Stomach (tissue), 9 donors: ENCODE measurements around the gene PLEKHM3. TPM values are rescaled to one million over a fixed set of nuclear protein-coding genes. Genes with fewer than 3 reads are reported as not detected.

Source experiments
- DNase-seq, 2 donors: peaks; one replicate each; pipeline versions ENCODE4 v3.0.0 to v3.0.0-alpha.2; 2013 to 2019
- H3K27ac ChIP-seq, 5 donors: fragments of 200-600 bp in 4 of 5; sonication (generic) in 4 of 5; one replicate each; pipeline ENCODE4 v1.5.1; 2013 to 2019; ENCODE audit warnings: mild to moderate bottlenecking in 1 of 5, moderate library complexity in 1 of 5
- H3K27me3 ChIP-seq, 3 donors: fragments of 200-600 bp; sonication (generic); one replicate each; pipeline ENCODE4 v1.5.1; 2017 to 2019; ENCODE audit warnings: mixed run types in 1 of 3
- H3K36me3 ChIP-seq, 4 donors: fragments of 200-600 bp; sonication (generic); 1 replicate in 3 of 4; 2 replicates in 1 of 4; pipeline ENCODE4 v1.5.1; 2016 to 2019
- H3K4me1 ChIP-seq, 4 donors: fragments of 200-600 bp; sonication (generic); one replicate each; pipeline ENCODE4 v1.5.1; 2016 to 2019
- H3K4me3 ChIP-seq, 4 donors: fragments of 200-600 bp; sonication (generic) in 3 of 4; one replicate each; pipeline ENCODE4 v1.5.1; 2016 to 2019; ENCODE audit warnings: mild to moderate bottlenecking in 1 of 4
- H3K9me3 ChIP-seq, 4 donors: fragments of 200-600 bp; sonication (generic); one replicate each; pipeline ENCODE4 v1.5.1; 2016 to 2019
- CTCF ChIP-seq, 7 experiments: fragments of 450-650 bp in 4 of 7; fragments of 200-600 bp in 3 of 7; sonication (generic) in 3 of 7; IDR thresholded peaks; one replicate each; pipeline ENCODE4 v1.5.1; 2016 to 2019; ENCODE audit warnings: antibody characterized with exemption in 7 of 7, control low read depth in 2 of 7, mild to moderate bottlenecking in 1 of 7
- EP300 ChIP-seq: sonication (generic); formaldehyde crosslinking; IDR thresholded peaks from one replicate; pipeline ENCODE4 v1.6.1; 2017; ENCODE audit warnings: antibody characterized with exemption
- POLR2A ChIP-seq, 4 donors: fragments of 450-650 bp; IDR thresholded peaks; one replicate each; pipeline ENCODE4 v1.6.1; 2016; ENCODE audit warnings: antibody characterized with exemption in 4 of 4, control low read depth in 2 of 4, mild to moderate bottlenecking in 1 of 4, moderate library complexity in 1 of 4
- POLR2AphosphoS5 ChIP-seq, 3 donors: sonication (generic); formaldehyde crosslinking; IDR thresholded peaks; one replicate each; pipeline ENCODE4 v1.6.1; 2016; ENCODE audit warnings: antibody characterized with exemption in 3 of 3
- WGBS, 5 donors: extraction: QIAGEN DNeasy Blood & Tissue Kit in 3 of 5; methylation state at CpG; one replicate each; pipeline versions ENCODE4 v1.1.5 to v1.1.7; 2013 to 2018; 5-methylcytosine and 5-hydroxymethylcytosine counted together
- intact Hi-C: fragments of 100-400 bp; cut with DNase I; formaldehyde crosslinking; loops from one replicate; pipeline ENCODE4 v1.15.1; 2023; ENCODE audit warnings: low total_unique reads
- polyA plus RNA-seq, 3 donors: library from polyadenylated mRNA; stranded (reverse); fragments of 200-250 nt; gene quantifications; one replicate each; pipeline ENCODE4 v1.2.3, GENCODE V29; 2013
- total RNA-seq, 5 donors: library from RNA; depleted of rRNA; stranded (reverse); fragments of >200 nt; gene quantifications; one replicate each; pipeline versions ENCODE4 v1.1.0 to v1.2.3, GENCODE V29; 2014 to 2016
- donor health status: healthy with polysubstance abuse.
- donor health status: Bipolar disorder and iron deficiency.
- donor health status: healthy.

PLEKHM3 gene
- total and polyA plus RNA-seq, 8 donors: 2.1 to 35.1 (median 5.4) TPM

- no peak overlapping the region for H3K4me3 ChIP-seq
- H3K4me1 ChIP-seq: peaks cover 0 to 12% (median 8%) of the 10 kb centered on the region in 4 donors
- H3K27ac ChIP-seq: no peak overlapping the region
- TF ChIP-seq EP300: no peak
- no peak for TF ChIP-seq POLR2AphosphoS5 (IDR thresholded peaks at IDR 0.05)
- no peak for TF ChIP-seq POLR2A (IDR thresholded peaks at IDR 0.05)
- H3K27me3 ChIP-seq: no peaks in the 10 kb centered on the region
- H3K9me3 ChIP-seq: no peaks in the 10 kb centered on the region
- DNase-seq: no peak
- intact Hi-C loops: no loop called here
- H3K36me3 ChIP-seq: no peaks in the 10 kb centered on the region
- WGBS, 5 donors: 87 to 100% (median 92%) methylated on average over 1 of the region's 1 CpG
Observed at GRCh38 chr2:207867905-207868304, 157.4 kb downstream of the PLEKHM3 start.

GRCh38 chr2:207867056-207867455 is 158.3 kb downstream of the PLEKHM3 start:
- Histone ChIP-seq H3K27ac (no peak overlapping the region), H3K27me3 (no peaks in the 10 kb centered on the region), H3K9me3 (no peaks in the 10 kb centered on the region), H3K4me3 (no peak overlapping the region), H3K4me1 (peaks cover 0 to 12% (median 8%) of the 10 kb centered on the region in 4 donors), H3K36me3 (no peaks in the 10 kb centered on the region)
- no peak for DNase-seq
- intact Hi-C loops: no loop called here
- TF ChIP-seq CTCF (IDR thresholded peaks at IDR 0.05) (no peak), POLR2AphosphoS5 (IDR thresholded peaks at IDR 0.05) (no peak), POLR2A (IDR thresholded peaks at IDR 0.05) (no peak), EP300 (no peak)
- 78 to 86% (median 81%) methylated on average over 3 of the region's 3 CpGs for WGBS, 5 donors

- Histone ChIP-seq H3K4me3 (no peak overlapping the region), H3K4me1 (peaks cover 4 to 12% (median 7%) of the 10 kb centered on the region in 4 donors), H3K36me3 (peaks cover 0 to 8% (median 2%) of the 10 kb centered on the region in 4 donors), H3K27me3 (no peaks in the 10 kb centered on the region), H3K9me3 (no peaks in the 10 kb centered on the region), H3K27ac (no peak overlapping the region)
- WGBS, 5 donors: 91 to 96% (median 94%) methylated on average over 5 of the region's 5 CpGs
- TF ChIP-seq CTCF (IDR thresholded peaks at IDR 0.05) (no peak), POLR2AphosphoS5 (IDR thresholded peaks at IDR 0.05) (no peak), POLR2A (IDR thresholded peaks at IDR 0.05) (no peak), EP300 (no peak)
- DNase-seq: no peak
- intact Hi-C loops: no loop called here
Observed at GRCh38 chr2:207865210-207865609, 160.1 kb downstream of the PLEKHM3 start.

- no peak for DNase-seq
- TF ChIP-seq POLR2A (IDR thresholded peaks at IDR 0.05) (no peak), POLR2AphosphoS5 (IDR thresholded peaks at IDR 0.05) (no peak), CTCF (IDR thresholded peaks at IDR 0.05) (no peak), EP300 (no peak)
- Histone ChIP-seq H3K27ac (no peak overlapping the region), H3K4me1 (peaks cover 0 to 4% (median 0%) of the 10 kb centered on the region in 4 donors), H3K4me3 (no peak overlapping the region), H3K9me3 (no peaks in the 10 kb centered on the region), H3K27me3 (no peaks in the 10 kb centered on the region), H3K36me3 (peaks cover 0 to 8% (median 3%) of the 10 kb centered on the region in 4 donors)
- intact Hi-C loops: no loop called here
- 95 to 98% (median 96%) methylated on average over 10 of the region's 10 CpGs for WGBS, 5 donors
Observed at GRCh38 chr2:207863345-207863744, 162.0 kb downstream of the PLEKHM3 start.

- no peak overlapping the region for H3K27ac ChIP-seq
- WGBS, 5 donors: 86 to 95% (median 89%) methylated on average over 4 of the region's 4 CpGs
- no peaks in the 10 kb centered on the region for H3K27me3 ChIP-seq
- DNase-seq: no peak
- peaks cover 0 to 4% (median 0%) of the 10 kb centered on the region in 4 donors for H3K4me1 ChIP-seq
- H3K4me3 ChIP-seq: no peak overlapping the region
- intact Hi-C loops: no loop called here
- H3K36me3 ChIP-seq: peaks cover 0 to 8% (median 3%) of the 10 kb centered on the region in 4 donors
- no peaks in the 10 kb centered on the region for H3K9me3 ChIP-seq
- TF ChIP-seq POLR2AphosphoS5 (IDR thresholded peaks at IDR 0.05) (no peak), CTCF (IDR thresholded peaks at IDR 0.05) (no peak), EP300 (no peak), POLR2A (IDR thresholded peaks at IDR 0.05) (no peak)
Observed at GRCh38 chr2:207861789-207862188, 163.5 kb downstream of the PLEKHM3 start.
